ENCODE data around the gene KRTAP4-2.
"Not testable (repeated sequence)": the region's sequence is repeated elsewhere in the genome, so short reads cannot be mapped to it uniquely, and the experiment has no call there.

KRTAP4-2 gene

GRCh38 chr17:41163828-41164227 lies 14.2 kb downstream of the KRTAP4-2 start:
- no peak overlapping the region for H3K4me3 ChIP-seq (ENCODE audit: low read depth, low read length)
- TF ChIP-seq CTCF (IDR thresholded peaks at IDR 0.05; ENCODE audit: borderline replicate concordance, insufficient read depth, low read depth, low read length) = no peak

GRCh38 chr17:41160648-41161047 lies 17.4 kb downstream of the KRTAP4-2 start, which contains the start of gene KRTAP4-4:
KRTAP4-4 (minus strand) TSS chr17:41160748; CDS start chr17:41160691, 57 bp downstream.
- no peak for TF ChIP-seq CTCF (IDR thresholded peaks at IDR 0.05; ENCODE audit: borderline replicate concordance, insufficient read depth, low read depth, low read length)
- no peak within 1 kb of the TSS for H3K4me3 ChIP-seq (ENCODE audit: low read depth, low read length)

GRCh38 chr17:41160190-41160589 lies 17.8 kb downstream of the KRTAP4-2 start:
- not testable (repeated sequence) for H3K4me3 ChIP-seq (ENCODE audit: low read depth, low read length)

- TF ChIP-seq CTCF (IDR thresholded peaks at IDR 0.05; ENCODE audit: borderline replicate concordance, insufficient read depth, low read depth, low read length) = no peak
- no peak overlapping the region for H3K4me3 ChIP-seq (ENCODE audit: low read depth, low read length)
These were observed 24.2 kb downstream of the KRTAP4-2 start for GRCh38 chr17:41153856-41154255.

- TF ChIP-seq CTCF (IDR thresholded peaks at IDR 0.05; ENCODE audit: borderline replicate concordance, insufficient read depth, low read depth, low read length) = no peak
- no peak overlapping the region for H3K4me3 ChIP-seq (ENCODE audit: low read depth, low read length)
These were observed 26.5 kb downstream of the KRTAP4-2 start for GRCh38 chr17:41151525-41151924.

- no peak for TF ChIP-seq CTCF (IDR thresholded peaks at IDR 0.05; ENCODE audit: borderline replicate concordance, insufficient read depth, low read depth, low read length)
- H3K4me3 ChIP-seq (ENCODE audit: low read depth, low read length) = no peak overlapping the region
These were observed 28.0 kb downstream of the KRTAP4-2 start for GRCh38 chr17:41150026-41150425.

GRCh38 chr17:41149652-41149985 lies 28.4 kb downstream of the KRTAP4-2 start, which contains the start of gene KRTAP4-5:
KRTAP4-5 (minus strand) TSS chr17:41149825; CDS start chr17:41149767, 58 bp downstream.
- no peak for TF ChIP-seq CTCF (IDR thresholded peaks at IDR 0.05; ENCODE audit: borderline replicate concordance, insufficient read depth, low read depth, low read length)
- no peak within 1 kb of the TSS for H3K4me3 ChIP-seq (ENCODE audit: low read depth, low read length)

GRCh38 chr17:41148971-41149651 lies 28.9 kb downstream of the KRTAP4-2 start:
- H3K4me3 ChIP-seq (ENCODE audit: low read depth, low read length) = not testable (repeated sequence)
